NAMALWA (cell line): ENCODE data around the gene OR5H14.
"Not testable (repeated sequence)": the region's sequence is repeated elsewhere in the genome, so short reads cannot be mapped to it uniquely, and the experiment has no call there.

Experiments
- DNase-seq: peaks from one replicate; pipeline ENCODE4 v3.0.0-alpha.2; 2015; ENCODE audit warnings: low spot score

Gene OR5H14

DNA sequence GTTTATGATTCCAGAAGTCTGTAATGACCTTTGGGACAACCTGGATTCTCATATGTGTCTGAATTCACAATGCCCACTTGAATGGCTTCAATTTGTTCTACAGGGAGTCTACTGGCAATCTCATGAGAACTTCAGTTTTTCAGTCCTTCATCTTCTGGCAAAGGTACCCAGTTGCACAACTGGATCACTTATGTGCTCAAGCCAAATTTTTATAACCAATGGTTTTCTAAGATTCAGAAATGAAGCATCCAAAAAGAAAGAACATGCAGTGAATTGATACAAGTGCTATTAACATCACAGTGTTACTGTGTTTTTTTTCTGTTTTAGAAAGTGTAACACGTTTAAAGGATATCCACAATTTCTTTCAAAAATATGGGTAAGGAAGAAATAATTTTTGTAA is at the start of gene OR5H14:
TSS of gene OR5H14 (plus strand) at position 301 of the 400 bp plus-strand sequence. CDS start 1,907 bp downstream, outside the sequence.
- DNase-seq = no peak

DNA sequence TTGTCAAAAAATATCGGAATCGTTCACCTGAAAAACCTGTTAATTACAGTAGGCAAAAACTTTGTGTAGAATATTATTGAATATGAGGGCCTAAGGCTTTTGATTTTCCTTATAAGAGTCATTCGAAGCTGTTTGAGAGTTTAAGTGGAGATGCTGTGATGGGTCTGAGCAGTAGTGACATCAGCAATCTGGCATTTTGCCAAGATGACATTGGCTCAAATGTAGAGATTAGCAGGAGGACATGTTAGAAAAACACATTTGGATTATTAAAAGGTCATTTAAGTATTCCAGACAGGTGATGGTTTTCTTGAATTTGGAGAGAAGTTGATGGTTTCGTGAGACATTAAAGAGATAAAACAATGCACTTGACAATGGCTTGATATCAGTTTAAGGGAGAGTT is 47.4 kb upstream of the OR5H14 start:
- DNase-seq = no peak

DNA sequence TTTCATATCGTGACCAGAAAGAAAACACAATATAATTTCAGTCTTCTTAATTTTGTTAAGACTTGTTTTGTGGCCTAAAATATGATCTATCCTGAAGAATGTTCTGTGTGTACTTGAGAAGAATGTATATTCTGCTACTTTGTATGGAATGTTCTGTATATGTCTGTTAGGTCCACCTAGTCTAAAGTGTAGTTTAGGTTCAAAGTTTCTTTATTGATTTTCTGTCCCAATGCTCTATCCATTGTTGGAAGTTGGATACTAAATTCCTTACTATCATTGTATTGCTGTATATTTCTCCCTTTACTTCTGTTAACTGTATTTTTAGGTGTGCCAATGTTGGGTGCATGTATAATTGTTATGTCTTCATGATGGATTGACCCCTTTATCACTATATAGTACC is 39.1 kb upstream of the OR5H14 start:
- DNase-seq = no peak

DNA sequence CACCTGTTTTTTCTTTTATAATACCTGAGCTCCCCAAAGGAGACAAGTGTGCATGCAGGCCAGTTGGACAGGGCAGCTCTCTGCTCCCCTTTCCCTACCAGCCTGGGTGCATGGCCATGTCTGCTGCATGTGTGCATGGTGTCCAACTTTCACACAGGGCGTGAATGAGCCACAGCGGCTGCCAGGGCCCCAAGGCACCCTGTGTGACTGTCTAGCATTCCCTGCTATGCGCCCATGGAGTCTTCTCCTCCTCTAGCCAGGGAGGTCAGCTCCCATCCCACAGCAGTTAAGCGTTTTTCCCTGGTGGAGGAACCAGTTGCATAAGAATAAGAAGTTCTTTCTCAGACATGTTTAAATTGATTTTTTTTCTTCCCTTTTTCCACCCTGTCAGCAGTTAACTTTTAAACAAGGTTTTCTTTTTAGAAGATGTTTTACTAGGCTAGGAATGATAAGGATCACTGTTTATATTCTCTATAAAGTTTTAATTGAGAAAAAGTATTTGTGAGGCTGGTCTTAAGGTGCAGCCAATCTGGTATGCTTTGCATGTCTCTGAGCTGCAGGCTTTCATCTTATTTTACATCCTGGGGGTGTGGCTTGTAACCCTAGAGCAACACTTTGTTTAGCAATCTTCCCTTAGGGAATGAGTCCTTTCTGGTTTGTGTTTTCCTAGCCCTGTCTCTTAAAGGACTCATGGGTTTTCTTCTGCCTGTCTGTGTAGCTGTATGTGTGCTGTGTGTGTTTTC is 37.3 kb upstream of the OR5H14 start:
- DNase-seq = no peak

DNA sequence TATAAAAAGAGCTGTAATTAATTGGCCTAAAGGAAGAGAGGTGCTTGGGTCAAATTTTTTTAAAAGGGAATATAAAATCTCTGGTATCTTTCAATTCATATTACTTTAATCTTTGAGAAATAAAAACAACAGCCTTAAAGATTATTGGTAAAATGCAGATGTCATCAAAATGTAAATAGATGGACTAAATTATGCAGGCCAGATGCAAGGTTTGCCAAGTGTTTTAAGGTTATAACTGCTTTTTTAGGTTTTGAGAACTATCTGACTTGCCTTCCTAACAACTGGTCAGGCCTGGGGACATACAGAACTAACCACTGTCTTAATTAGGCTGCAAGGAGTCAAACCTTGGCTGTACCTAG is 36.8 kb upstream of the OR5H14 start:
- DNase-seq = no peak

DNA sequence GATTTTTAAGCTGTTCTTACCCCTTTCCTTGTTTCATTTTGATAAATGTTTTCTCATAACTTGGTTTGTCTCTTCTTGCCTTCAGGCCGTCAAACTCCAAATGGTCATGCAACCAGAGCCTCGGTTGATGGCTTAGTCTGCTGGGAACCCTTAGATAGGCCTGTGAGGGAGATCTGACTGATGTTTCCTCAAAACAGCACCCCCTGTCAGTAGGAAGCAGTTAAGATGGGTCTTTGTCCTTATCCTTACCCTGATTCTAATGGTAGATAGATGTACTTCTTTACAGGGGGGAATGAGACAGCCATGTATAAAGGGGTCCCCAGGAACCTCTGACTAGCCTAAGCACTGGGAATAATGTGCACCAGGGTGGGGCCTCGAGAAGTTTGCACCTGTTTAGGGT is 33.0 kb upstream of the OR5H14 start:
- peak; percentile 3 for DNase-seq

DNA sequence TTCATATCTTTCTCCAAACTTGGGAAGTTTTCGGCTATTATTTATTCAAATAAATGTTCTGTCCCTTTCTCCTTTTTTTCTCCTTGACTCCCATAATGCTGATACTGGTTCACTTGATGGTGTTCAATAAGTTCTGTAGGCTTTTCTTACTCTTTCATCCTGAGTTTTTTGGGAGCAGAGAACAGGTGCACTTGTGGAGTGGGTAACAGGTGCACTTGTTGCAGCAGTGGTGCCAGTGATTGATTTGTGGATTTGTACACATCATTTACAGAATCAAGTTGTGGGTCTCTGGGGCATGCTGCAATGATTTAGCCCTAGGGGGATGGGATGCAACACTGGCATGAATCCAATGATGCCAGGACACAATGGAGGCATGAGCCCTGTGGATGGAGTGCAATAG is 31.6 kb upstream of the OR5H14 start:
- DNase-seq = no peak

DNA sequence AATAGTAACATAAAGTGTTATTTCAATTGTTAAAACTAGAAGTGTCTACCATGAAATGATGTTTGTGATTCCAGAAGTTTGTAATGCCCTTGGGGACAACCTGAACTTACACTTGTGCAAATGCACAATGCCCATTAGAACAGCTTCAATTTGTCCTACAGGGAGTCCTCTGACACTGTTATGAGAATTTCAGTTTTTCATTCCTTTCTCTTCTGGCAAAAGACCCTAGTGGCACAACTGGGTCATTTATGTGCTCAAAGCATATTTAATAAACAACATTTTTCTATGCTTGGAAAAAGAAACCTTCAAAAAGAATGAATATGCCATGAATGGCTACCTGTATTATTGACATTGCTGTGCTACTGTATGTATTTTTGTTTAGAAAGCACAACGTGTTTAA is 16.9 kb upstream of the OR5H14 start, which contains the start of gene OR5H1:
TSS of gene OR5H1 (plus strand) at position 301 of the 400 bp plus-strand sequence. CDS start 1,977 bp downstream, outside the sequence.
- DNase-seq = no peak

DNA sequence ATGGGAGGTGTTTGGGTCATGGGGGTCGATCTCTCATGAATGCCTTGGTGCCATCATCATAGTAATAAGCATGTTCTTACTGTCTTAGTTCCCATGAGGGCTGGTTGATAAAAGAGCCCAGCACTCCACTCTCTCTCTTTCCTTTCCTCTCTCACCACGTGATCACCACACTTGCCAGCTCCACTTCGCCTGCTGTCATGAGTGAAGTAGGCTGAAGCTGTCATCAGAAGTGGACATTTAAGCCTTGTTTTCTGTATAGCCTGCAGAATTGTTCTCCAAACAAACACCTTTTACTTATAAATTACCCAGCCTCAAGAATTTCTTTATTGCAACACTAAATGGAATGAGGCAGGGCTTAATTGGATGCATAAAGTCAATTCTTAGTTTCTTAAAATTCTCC is 10.6 kb upstream of the OR5H14 start:
- no peak for DNase-seq

DNA sequence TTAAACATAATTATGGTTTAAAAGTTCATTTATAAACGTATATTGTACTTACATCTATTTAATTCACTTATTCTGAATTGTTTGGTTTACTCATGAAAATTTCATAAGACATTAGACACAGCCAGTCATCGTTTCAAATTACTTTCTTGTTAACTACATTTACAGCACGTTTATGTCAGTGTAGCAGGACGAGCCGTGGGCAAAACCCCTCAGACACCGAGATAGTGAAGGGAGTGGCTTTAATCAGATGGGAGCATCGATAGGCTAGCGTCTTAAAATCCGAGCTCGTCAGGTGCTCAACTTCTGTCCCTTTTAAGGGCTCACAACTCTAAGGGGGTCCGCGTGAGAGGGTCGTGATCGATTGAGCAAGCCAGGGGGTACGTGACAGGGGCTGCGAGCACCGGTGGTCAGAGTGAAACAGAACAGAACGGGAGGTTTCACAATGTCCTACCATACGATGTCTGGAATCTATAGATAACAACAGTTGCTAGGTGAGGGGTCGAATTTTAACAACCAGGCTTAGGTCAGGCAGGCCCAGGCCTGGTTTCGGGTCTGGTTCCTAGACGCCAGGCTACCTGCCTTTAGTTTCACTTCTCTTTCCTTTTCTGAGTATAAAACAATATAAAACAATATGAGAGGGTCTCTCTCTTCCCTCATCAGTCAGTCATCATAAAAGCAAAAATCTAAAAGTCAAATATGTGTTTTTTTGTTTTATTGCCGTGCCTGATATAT is 9.3 kb upstream of the OR5H14 start:
- DNase-seq = not testable (repeated sequence)

DNA sequence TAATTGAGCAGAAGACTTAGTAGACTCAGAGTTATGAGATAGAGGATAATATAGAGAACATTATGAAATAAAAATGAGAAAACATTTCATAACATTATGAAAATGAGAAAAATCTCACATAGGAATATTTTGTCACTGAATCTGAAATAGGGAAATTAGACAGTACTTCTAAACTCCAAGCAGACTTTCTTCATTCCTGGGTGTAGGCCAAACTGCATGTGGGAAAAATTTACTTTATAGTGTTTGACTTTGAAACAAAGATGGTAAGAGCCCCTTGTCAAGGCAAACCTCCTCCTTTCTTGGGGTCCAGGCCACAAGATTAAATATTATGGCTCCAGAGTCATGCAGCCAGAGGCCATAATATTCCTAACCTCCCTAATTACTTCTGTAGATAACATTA is 6.7 kb upstream of the OR5H14 start:
- DNase-seq = no peak

DNA sequence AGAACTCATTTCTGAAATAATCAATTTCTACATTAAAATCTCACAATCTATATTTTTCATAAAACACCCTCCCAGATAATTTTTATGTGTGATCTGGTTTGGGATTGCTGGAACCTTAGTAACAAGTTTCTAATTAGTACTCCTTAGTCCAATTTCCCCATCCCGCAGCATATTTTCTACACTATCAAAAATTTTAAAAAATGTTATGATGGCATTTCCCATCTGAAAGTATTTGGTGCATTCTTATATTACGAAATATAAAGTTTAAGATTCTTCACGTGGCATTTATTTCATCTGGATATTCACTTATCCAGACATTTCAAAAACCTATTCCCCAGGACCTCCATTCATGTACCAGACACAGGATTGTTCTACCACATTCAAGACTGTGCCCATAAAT is 1.5 kb downstream of the OR5H14 start:
- DNase-seq = no peak

DNA sequence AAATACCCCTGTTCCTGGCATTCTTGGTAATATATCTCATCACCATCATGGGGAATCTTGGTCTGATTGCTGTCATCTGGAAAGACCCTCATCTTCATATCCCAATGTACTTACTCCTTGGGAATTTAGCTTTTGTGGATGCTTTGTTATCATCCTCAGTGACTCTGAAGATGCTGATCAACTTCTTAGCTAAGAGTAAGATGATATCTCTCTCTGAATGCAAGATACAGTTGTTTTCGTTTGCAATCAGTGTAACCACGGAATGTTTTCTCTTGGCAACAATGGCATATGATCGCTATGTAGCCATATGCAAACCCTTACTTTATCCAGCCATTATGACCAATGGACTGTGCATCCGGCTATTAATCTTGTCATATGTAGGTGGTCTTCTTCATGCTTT is 2.2 kb downstream of the OR5H14 start:
- not testable (repeated sequence) for DNase-seq

DNA sequence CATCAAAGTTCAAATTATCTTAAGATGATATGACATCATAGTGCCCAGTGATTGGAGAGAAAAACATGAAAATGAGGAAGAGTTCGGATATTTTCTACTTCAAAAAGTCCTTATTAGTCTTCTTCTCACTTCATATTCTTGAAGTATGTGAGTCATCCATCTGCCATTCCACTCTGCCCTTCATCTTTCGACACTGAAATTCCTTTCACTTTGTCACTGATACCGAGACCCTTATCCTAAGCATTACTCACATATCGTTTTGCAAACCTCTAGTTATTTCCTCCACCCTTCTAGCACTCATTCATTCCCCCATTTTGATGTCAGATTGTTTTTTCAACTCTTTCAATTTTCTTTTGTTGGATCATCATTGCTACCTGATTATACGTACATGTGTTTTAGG is 4.0 kb downstream of the OR5H14 start:
- no peak for DNase-seq

DNA sequence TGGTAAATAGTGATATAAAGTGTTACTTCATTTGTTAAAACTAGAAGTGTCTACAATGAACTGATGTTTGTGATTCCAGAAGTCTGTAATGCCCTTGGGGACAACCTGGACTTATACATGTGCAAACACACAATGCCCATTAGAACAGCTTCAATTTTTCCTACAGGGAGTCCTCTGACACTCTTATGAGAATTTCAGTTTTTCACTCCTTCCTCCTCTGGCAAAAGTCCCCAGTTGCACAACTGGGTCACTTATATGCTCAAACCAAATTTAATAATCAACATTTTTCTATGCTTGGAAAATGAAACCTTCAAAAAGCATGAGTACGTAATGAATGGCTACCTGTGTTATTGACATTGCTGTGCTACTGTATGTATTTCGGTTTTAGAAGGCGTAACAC is 19.1 kb downstream of the OR5H14 start, which contains the start of gene OR5H15:
TSS of gene OR5H15 (plus strand) at position 301 of the 400 bp plus-strand sequence. CDS start 2,004 bp downstream, outside the sequence.
- no peak for DNase-seq

DNA sequence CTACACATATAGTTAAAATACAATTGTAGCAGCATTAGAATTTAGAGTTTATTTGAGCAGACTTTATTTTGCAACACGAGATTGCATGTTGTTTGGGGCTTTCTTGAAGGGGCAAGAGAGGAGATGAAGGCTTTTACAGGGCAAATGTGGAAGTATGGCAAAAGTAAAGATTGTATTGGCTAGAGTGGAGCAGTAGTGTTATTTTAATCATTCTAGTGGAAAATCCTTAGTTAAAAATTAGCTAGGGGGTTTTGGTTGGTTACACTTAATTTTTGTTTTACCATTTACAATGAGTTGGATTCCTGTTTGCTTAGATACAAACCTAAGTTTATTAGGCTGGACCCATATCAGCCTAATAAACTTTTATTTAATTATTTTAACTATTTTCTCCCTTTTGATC is 23.8 kb downstream of the OR5H14 start:
- no peak for DNase-seq

DNA sequence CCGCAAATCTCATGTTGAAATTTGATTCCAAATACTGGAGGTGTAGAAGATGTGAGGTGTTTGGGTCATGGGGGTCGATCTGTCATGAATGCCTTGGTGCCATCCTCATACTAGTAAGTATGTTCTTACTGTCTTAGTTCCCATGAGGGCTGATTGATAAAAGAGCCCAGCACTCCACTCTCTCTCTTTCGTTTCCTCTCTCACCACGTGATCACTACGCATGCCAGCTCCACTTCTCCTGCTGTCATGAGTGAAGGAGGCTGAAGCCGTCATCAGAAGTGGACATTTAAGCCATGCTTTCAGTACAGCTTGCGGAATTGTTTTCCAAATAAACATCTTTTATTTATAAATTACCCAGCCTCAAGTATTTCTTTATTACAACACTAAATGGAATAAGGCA is 25.3 kb downstream of the OR5H14 start:
- no peak for DNase-seq

DNA sequence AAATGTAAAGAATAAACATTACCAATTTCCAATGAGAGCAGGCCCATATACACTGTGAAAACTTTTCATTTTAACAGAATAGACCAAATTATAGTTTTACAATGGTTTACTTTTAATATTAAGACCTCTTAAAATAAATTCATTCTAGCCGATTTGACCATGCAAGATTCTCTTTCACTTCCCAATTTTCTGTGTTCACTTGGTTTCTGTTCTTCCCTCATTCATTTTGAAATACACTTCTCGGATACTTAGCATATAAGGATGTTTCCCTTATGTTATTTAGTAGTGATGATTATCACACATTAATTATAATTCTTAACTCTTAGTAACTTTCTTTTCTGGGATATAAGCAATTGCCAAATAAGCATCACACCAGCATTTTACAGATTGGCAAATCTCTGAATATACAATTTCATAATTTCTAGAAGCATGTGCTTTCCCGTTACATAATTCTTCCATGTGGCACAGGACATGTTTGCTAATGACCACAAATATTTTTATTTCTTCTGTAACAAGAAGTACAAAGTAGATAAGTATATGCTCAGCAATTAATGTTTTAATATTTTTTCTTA is 33.1 kb downstream of the OR5H14 start:
- DNase-seq = no peak

DNA sequence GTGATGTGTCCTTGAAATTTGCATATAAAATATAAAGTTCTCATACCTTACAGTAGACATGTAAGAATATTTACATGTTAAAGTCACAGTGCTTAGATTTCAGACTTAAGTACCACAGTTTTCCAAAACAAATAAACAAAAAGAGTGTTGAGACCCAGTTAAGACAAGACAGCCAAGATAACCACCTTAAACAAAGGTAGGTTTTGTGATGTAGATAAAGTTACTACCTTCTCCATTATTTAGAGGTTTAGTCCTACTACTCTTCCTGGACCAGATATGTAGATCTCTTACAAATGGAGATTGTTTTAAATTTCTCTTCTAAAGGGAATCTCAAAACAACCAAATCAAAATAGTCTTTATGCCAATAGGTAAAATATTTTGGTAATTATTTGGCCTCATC is 34.9 kb downstream of the OR5H14 start:
- no peak for DNase-seq

DNA sequence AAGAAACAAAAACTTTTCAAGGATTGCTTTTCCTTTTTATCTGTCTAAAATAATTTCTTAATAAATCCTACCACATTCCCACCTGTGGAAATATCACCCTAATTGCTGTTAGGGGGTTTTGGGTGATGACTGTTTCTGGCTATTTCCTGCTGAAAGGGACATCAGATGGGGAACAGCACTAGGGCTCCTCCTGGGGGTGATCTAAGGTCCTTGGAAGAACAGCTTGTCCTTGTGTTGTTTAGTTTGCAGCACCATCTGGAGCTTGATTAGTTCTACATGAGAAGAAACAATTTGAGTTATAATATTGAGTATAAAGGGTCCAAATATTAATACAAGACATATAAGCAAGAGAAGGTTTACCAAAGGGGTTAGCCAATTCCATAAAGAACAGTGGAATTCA is 37.9 kb downstream of the OR5H14 start:
- DNase-seq = peak; percentile 8

DNA sequence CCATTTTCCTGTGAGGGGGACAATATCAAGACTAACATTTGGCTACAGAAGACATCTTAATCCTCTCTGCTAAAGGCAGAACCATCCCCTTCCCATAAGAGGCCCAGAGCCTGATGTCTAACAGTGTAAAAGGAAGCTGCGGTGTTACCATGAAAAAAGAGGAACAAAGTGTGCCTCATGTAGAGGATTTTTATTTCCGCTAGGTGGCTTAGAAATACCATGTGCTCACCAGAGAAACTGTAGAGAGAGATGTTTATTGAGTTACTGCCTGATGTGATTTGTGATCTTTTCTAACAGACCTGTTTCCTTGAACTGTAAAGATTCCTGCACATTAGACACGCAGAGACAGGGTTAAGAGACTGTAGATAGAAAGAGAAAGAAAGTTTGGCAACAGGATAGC is 41.3 kb downstream of the OR5H14 start:
- peak; percentile 62 for DNase-seq

DNA sequence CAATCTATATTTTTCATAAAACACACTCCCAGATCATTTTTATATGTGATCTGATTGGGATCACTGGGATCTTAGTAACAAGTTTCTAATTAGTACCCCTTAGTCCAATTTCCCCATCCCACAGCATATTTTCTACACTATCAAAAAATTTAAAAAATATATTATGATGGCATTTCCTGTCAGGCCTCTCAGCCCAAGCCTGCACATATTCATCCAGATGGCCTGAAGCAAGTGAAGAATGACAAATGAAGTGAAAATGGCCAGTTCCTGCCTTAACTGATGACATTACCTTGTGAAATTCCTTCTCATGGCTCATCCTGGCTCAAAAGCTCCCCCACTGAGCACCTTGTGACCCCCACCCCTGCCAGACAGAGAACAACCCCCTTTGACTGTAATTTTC is 43.6 kb downstream of the OR5H14 start:
- DNase-seq = not testable (repeated sequence)

DNA sequence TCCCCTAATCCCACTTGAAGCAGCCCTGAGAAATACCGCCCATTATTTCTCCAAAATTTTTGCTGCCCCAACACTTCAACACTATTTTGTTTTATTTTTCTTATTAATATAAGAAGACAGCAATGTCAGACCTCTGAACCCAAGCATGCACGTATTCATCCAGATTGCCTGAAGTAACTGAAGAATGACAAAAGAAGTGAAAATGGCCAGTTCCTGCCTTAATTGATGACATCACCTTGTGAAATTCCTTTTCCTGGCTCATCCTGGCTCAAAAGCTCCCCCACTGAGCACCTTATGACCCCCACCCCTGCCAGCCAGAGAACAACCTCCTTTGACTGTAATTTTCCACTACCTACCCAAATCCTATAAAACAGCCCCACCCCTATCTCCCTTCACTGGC is 49.0 kb downstream of the OR5H14 start:
- DNase-seq = not testable (repeated sequence)
